DND-41 (cell line): Measurements from ENCODE around the gene TROAP.
"Not testable (repeated sequence)": the region's sequence is repeated elsewhere in the genome, so short reads cannot be mapped to it uniquely, and the experiment has no call there.

ENCODE experiments used
- ATAC-seq: fragments of 200-7000 bp; cut with Tn5 transposase; 3 replicates; pipeline ENCODE4 v1.9.1; 2021; ENCODE audit warnings: low read depth; ENCODE audit not compliant: insufficient read depth
- DNase-seq: peaks from one replicate; pipeline ENCODE4 v3.0.0-alpha.2; 2020
- H2AFZ ChIP-seq: 2 replicates; pipeline ENCODE4 v1.6.0; 2012; ENCODE audit warnings: low read depth, low read length
- H3K27ac ChIP-seq: 2 replicates; pipeline ENCODE4 v1.5.1; 2012; ENCODE audit warnings: low read length, inconsistent platforms
- H3K27me3 ChIP-seq: fragments of 200-600 bp; sonication (generic); 2 replicates; pipeline ENCODE4 v1.6.0; 2012; ENCODE audit warnings: low read length, mild to moderate bottlenecking, inconsistent platforms; ENCODE audit not compliant: insufficient read depth, poor library complexity
- H3K36me3 ChIP-seq: 2 replicates; pipeline ENCODE4 v1.5.1; 2012; ENCODE audit warnings: low read length, inconsistent platforms; ENCODE audit not compliant: insufficient read depth
- H3K4me1 ChIP-seq: 2 replicates; pipeline ENCODE4 v1.5.1; 2012; ENCODE audit warnings: mild to moderate bottlenecking, low read length; ENCODE audit not compliant: insufficient read depth
- H3K4me2 ChIP-seq: 2 replicates; pipeline ENCODE4 v1.6.0; 2012; ENCODE audit warnings: mild to moderate bottlenecking, moderate library complexity, low read length, inconsistent platforms; ENCODE audit not compliant: insufficient read depth
- H3K4me3 ChIP-seq, 2 experiments: fragments of 200-600 bp in 1 of 2; shearing (Covaris generic) in 1 of 2; 2 replicates each; pipeline ENCODE4 v1.5.1; 2012 to 2016; ENCODE audit warnings: inconsistent platforms in 2 of 2, low read length in 2 of 2, mild to moderate bottlenecking in 2 of 2, low read depth in 1 of 2, moderate library complexity in 1 of 2
- H3K79me2 ChIP-seq: 2 replicates; pipeline ENCODE4 v1.6.0; 2012; ENCODE audit warnings: low read length, inconsistent platforms; ENCODE audit not compliant: insufficient read depth
- H3K9ac ChIP-seq: 2 replicates; pipeline ENCODE4 v1.6.0; 2012; ENCODE audit warnings: low read depth, mild to moderate bottlenecking, inconsistent platforms, low read length, moderate library complexity
- H3K9me3 ChIP-seq: 2 replicates; pipeline ENCODE4 v1.5.1; 2012; ENCODE audit warnings: low read length, moderate library complexity, mild to moderate bottlenecking, inconsistent platforms; ENCODE audit not compliant: insufficient read depth, severe bottlenecking
- H4K20me1 ChIP-seq: 2 replicates; pipeline ENCODE4 v1.6.0; 2012; ENCODE audit warnings: low read length; ENCODE audit not compliant: insufficient read depth
- CTCF ChIP-seq: IDR thresholded peaks from 2 replicates; pipeline ENCODE4 v1.5.1; 2012; ENCODE audit warnings: borderline replicate concordance, low read length, moderate library complexity, mild to moderate bottlenecking; ENCODE audit not compliant: poor library complexity, severe bottlenecking; ENCODE audit errors: extremely low read depth
- EZH2 ChIP-seq: IDR thresholded peaks from 3 replicates; pipeline ENCODE4 v1.6.1; 2012; ENCODE audit warnings: borderline replicate concordance, low read depth, mild to moderate bottlenecking, moderate library complexity, low read length, inconsistent platforms; ENCODE audit not compliant: severe bottlenecking

Gene TROAP

GRCh38 chr12:49332891-49333371, 9.9 kb downstream of the TROAP start:
- TF ChIP-seq CTCF: no peak
- TF ChIP-seq EZH2: no peak
- Histone ChIP-seq H3K27me3 (no peaks in the 10 kb centered on the region), H3K27ac (no peak overlapping the region), H3K9me3 (no peaks in the 10 kb centered on the region), H3K4me1 (peaks cover 13% of the 10 kb centered on the region), H3K9ac (no peak overlapping the region), H4K20me1 (peaks cover 7% of the 10 kb centered on the region; the same call in 1 of the 2 replicates), H3K79me2 (no peaks in the 10 kb centered on the region), H3K36me3 (peaks cover 35% of the 10 kb centered on the region), H3K4me3 (no peak overlapping the region), H2AFZ (no peak overlapping the region), H3K4me2 (no peak overlapping the region)
- ATAC-seq: no peak
- no peak for DNase-seq

- ATAC-seq, DNase-seq, H3K4me3 ChIP-seq, H3K79me2 ChIP-seq, H4K20me1 ChIP-seq, H3K27me3 ChIP-seq, H3K9ac ChIP-seq, H3K27ac ChIP-seq, H3K9me3 ChIP-seq, H3K4me2 ChIP-seq, H2AFZ ChIP-seq: not testable (repeated sequence)
- Histone ChIP-seq H3K36me3 (peaks cover 29% of the 10 kb centered on the region), H3K4me1 (peaks cover 13% of the 10 kb centered on the region)
Measured at GRCh38 chr12:49333778-49334177, 10.7 kb downstream of the TROAP start.

- H3K4me1 ChIP-seq: peaks cover 13% of the 10 kb centered on the region
- H4K20me1 ChIP-seq: peaks cover 4% of the 10 kb centered on the region; the same call in 1 of the 2 replicates
- no peaks in the 10 kb centered on the region for H3K27me3 ChIP-seq
- no peak overlapping the region for H3K4me3 ChIP-seq
- DNase-seq: no peak
- H3K27ac ChIP-seq: no peak overlapping the region
- no peak for TF ChIP-seq CTCF
- TF ChIP-seq EZH2: no peak
- ATAC-seq: no peak
- no peak overlapping the region for H3K4me2 ChIP-seq
- H2AFZ ChIP-seq: no peak overlapping the region
- no peaks in the 10 kb centered on the region for H3K9me3 ChIP-seq
- no peaks in the 10 kb centered on the region for H3K79me2 ChIP-seq
- H3K36me3 ChIP-seq: peaks cover 25% of the 10 kb centered on the region
- H3K9ac ChIP-seq: no peak overlapping the region
Measured at GRCh38 chr12:49334226-49334625, 11.2 kb downstream of the TROAP start.

- Histone ChIP-seq H3K4me1 (peaks cover 13% of the 10 kb centered on the region), H3K27ac (no peak overlapping the region), H3K27me3 (no peaks in the 10 kb centered on the region), H3K4me2 (no peak overlapping the region), H3K36me3 (peaks cover 20% of the 10 kb centered on the region), H3K79me2 (no peaks in the 10 kb centered on the region), H3K9ac (no peak overlapping the region), H3K9me3 (no peaks in the 10 kb centered on the region), H2AFZ (no peak overlapping the region), H4K20me1 (peaks cover 3% of the 10 kb centered on the region; the same call in 1 of the 2 replicates), H3K4me3 (no peak overlapping the region)
- TF ChIP-seq EZH2 (no peak), CTCF (no peak)
- DNase-seq (no peak), ATAC-seq (no peak)
Measured at GRCh38 chr12:49334681-49335080, 11.6 kb downstream of the TROAP start.
